ENCODE measurements around the gene UTS2R. TPM values are rescaled to one million over a fixed set of nuclear protein-coding genes. Genes with fewer than 3 reads are reported as not detected.

UTS2R gene
- total RNA-seq, 4 donors from 2014 or later, result not detected

GRCh38 chr17:82339634-82340580 is 31.7 kb upstream of the UTS2R start:
- WGBS, result 47% methylated on average over 9 of the region's 10 CpGs
- H3K4me1 ChIP-seq, result peaks cover 35% of the 10 kb centered on the region
- H3K36me3 ChIP-seq, result no peaks in the 10 kb centered on the region
- H3K27me3 ChIP-seq, result peaks cover 7% of the 10 kb centered on the region
- H3K4me3 ChIP-seq, result peak overlapping the region; percentile 41
- H3K27ac ChIP-seq, result no peak overlapping the region
- DNase-seq (ENCODE audit: low spot score in 2 of 2), result peak in 1 of 2 donors; percentile 60
- no peaks in the 10 kb centered on the region for H3K9me3 ChIP-seq
- TF ChIP-seq POLR2AphosphoS5 (IDR thresholded peaks at IDR 0.05), result no peak
- no peak for TF ChIP-seq EP300 (IDR thresholded peaks at IDR 0.05)
- TF ChIP-seq POLR2A (IDR thresholded peaks at IDR 0.05), result no peak
- no peak for TF ChIP-seq CTCF (IDR thresholded peaks at IDR 0.05)

DNA sequence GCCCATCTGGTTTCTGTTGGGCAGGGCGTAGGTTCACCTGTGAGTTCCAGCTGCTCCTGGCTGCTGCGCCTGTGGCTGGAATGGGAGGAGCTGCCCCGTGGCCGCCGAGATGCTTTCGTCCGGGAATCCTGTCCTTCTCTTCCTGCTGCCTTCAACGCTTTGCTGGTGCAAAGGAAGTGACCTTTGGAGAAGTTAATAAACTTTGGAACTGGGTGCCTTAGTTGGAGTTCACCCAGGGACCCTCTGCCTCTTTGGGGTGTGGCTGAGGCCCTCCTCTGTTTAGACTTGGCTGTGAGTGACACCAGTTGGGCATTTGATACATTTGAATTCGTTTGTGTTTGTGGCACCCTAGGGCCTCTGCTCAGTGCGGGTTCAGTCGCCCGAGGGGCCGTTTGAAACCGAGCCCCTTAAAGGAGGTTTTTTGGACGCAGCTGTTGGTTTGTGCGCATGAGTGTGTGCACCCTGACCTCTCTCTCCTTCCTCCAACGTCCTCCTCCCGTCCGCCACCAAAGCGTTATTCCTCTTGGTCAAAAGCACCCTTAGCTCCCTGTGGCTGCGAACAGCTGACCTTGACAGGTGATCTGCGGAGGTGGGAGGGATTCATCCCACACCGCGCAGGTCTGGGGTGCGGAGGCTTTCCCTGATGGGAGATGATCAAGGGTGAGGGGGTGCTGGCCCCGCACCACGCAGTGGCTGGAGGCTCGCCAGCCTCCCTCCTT is 29.0 kb upstream of the UTS2R start:
- peaks cover 15% of the 10 kb centered on the region for H3K4me1 ChIP-seq
- no peaks in the 10 kb centered on the region for H3K36me3 ChIP-seq
- no peaks in the 10 kb centered on the region for H3K9me3 ChIP-seq
- H3K27ac ChIP-seq, result no peak overlapping the region
- H3K4me3 ChIP-seq, result no peak overlapping the region
- 76% methylated on average over 22 of the region's 28 CpGs for WGBS
- DNase-seq (ENCODE audit: low spot score in 2 of 2), result no peak
- H3K27me3 ChIP-seq, result no peaks in the 10 kb centered on the region
- TF ChIP-seq CTCF (IDR thresholded peaks at IDR 0.05) (no peak), POLR2AphosphoS5 (IDR thresholded peaks at IDR 0.05) (no peak)

GRCh38 chr17:82343560-82343959 is 28.0 kb upstream of the UTS2R start:
- no peaks in the 10 kb centered on the region for H3K36me3 ChIP-seq
- no peak for TF ChIP-seq POLR2A (IDR thresholded peaks at IDR 0.05)
- no peak for TF ChIP-seq CTCF (IDR thresholded peaks at IDR 0.05)
- TF ChIP-seq POLR2AphosphoS5 (IDR thresholded peaks at IDR 0.05), result no peak
- no peak for TF ChIP-seq EP300 (IDR thresholded peaks at IDR 0.05)
- no peak overlapping the region for H3K4me3 ChIP-seq
- H3K27ac ChIP-seq, result no peak overlapping the region
- H3K27me3 ChIP-seq, result no peaks in the 10 kb centered on the region
- WGBS, result 86% methylated on average over 5 of the region's 5 CpGs
- H3K4me1 ChIP-seq, result peaks cover 13% of the 10 kb centered on the region
- DNase-seq (ENCODE audit: low spot score in 2 of 2), result no peak
- H3K9me3 ChIP-seq, result no peaks in the 10 kb centered on the region

- H3K27me3 ChIP-seq, result no peaks in the 10 kb centered on the region
- peaks cover 10% of the 10 kb centered on the region for H3K4me1 ChIP-seq
- WGBS, result 90% methylated on average over 11 of the region's 24 CpGs
- H3K9me3 ChIP-seq, result no peaks in the 10 kb centered on the region
- H3K36me3 ChIP-seq, result no peaks in the 10 kb centered on the region
- H3K27ac ChIP-seq, result no peak overlapping the region
- DNase-seq (ENCODE audit: low spot score in 2 of 2), result no peak
- TF ChIP-seq POLR2AphosphoS5 (IDR thresholded peaks at IDR 0.05) (no peak), POLR2A (IDR thresholded peaks at IDR 0.05) (no peak), EP300 (IDR thresholded peaks at IDR 0.05) (no peak), CTCF (IDR thresholded peaks at IDR 0.05) (no peak)
- H3K4me3 ChIP-seq, result no peak overlapping the region
Observed at GRCh38 chr17:82344175-82344907, 27.2 kb upstream of the UTS2R start.

Measured in suprapubic skin (tissue), 4 donors.